Epithelial cell of esophagus (primary cell): ENCODE results near the gene UNC79.

Source experiments
- DNase-seq: peaks from one replicate; pipeline ENCODE4 v3.0.0; 2010; ENCODE audit warnings: low read depth
- H3K4me3 ChIP-seq: 2 replicates; pipeline ENCODE4 v1.5.1; 2011; ENCODE audit warnings: mild to moderate bottlenecking, low read length, control low read depth
- CTCF ChIP-seq: IDR thresholded peaks from 2 replicates; pipeline ENCODE4 v1.5.1; 2011; ENCODE audit warnings: low read depth, mild to moderate bottlenecking, low read length, control low read depth, inconsistent platforms; ENCODE audit not compliant: insufficient read depth; ENCODE audit errors: missing control alignments

Gene UNC79

GRCh38 chr14:93714605-93715004 is 283.9 kb downstream of the UNC79 start:
- no peak for DNase-seq
- no peak for TF ChIP-seq CTCF

GRCh38 chr14:93715279-93715927 is 284.7 kb downstream of the UNC79 start:
- no peak for TF ChIP-seq CTCF
- no peak overlapping the region for H3K4me3 ChIP-seq
- no peak for DNase-seq

More at GRCh38 chr14:93714605-93715004, 283.9 kb downstream of the UNC79 start:
- H3K4me3 ChIP-seq: no peak overlapping the region

- DNase-seq: no peak
- no peak for TF ChIP-seq CTCF
Measured at GRCh38 chr14:93716002-93716745, 285.4 kb downstream of the UNC79 start.

GRCh38 chr14:93716746-93717667 is 286.3 kb downstream of the UNC79 start:
- no peak for DNase-seq
- TF ChIP-seq CTCF: no peak
- H3K4me3 ChIP-seq: no peak overlapping the region

More at GRCh38 chr14:93716002-93716745, 285.4 kb downstream of the UNC79 start:
- no peak overlapping the region for H3K4me3 ChIP-seq

GRCh38 chr14:93717668-93718320 is 287.1 kb downstream of the UNC79 start:
- H3K4me3 ChIP-seq: no peak overlapping the region
- no peak for TF ChIP-seq CTCF
- no peak for DNase-seq

GRCh38 chr14:93719256-93719655 is 288.5 kb downstream of the UNC79 start:
- TF ChIP-seq CTCF: no peak
- DNase-seq: no peak
- no peak overlapping the region for H3K4me3 ChIP-seq
